SK-N-SH treated with all-trans-retinoic acid at 6 μM for 48 hours (cell line): ENCODE data around the gene PPP1R14B.
A peak's percentile ranks its signal among the peaks of the same experiment; 100 is the strongest.

Source experiments
- ARNTL ChIP-seq: fragments of 450-650 bp; formaldehyde crosslinking; IDR thresholded peaks from 2 replicates; pipeline ENCODE4 v1.5.0; 2020; ENCODE audit warnings: low read depth, mild to moderate bottlenecking, moderate library complexity, borderline replicate concordance
- CSRNP3 ChIP-seq: fragments of 250-450 bp; sonication (Bioruptor Pico); IDR thresholded peaks from 2 replicates; pipeline ENCODE4 v1.5.1; 2021; ENCODE audit warnings: mild to moderate bottlenecking, moderate library complexity
- GLIS3 ChIP-seq: fragments of 250-450 bp; sonication (Bioruptor Pico); IDR thresholded peaks from 2 replicates; pipeline ENCODE4 v1.5.0; 2020; ENCODE audit warnings: mild to moderate bottlenecking, moderate library complexity
- PATZ1 ChIP-seq: fragments of 250-450 bp; sonication (Bioruptor Pico); IDR thresholded peaks from 2 replicates; pipeline ENCODE4 v1.8.0; 2020; ENCODE audit warnings: mild to moderate bottlenecking, moderate library complexity, borderline replicate concordance
- POU6F1 ChIP-seq: fragments of 250-450 bp; sonication (Bioruptor Pico); IDR thresholded peaks from 2 replicates; pipeline ENCODE4 v1.8.0; 2021; ENCODE audit warnings: low read depth, mild to moderate bottlenecking, moderate library complexity, borderline replicate concordance
- PPARA ChIP-seq: fragments of 250-450 bp; sonication (Bioruptor Pico); IDR thresholded peaks from 2 replicates; pipeline ENCODE4 v1.5.0; 2020; ENCODE audit warnings: mild to moderate bottlenecking, borderline replicate concordance
- TOX ChIP-seq: fragments of 250-450 bp; sonication (Bioruptor Pico); IDR thresholded peaks from 2 replicates; pipeline ENCODE4 v1.8.0; 2021; ENCODE audit warnings: mild to moderate bottlenecking, moderate library complexity, borderline replicate concordance
- TSHZ2 ChIP-seq: fragments of 250-450 bp; sonication (Bioruptor Pico); IDR thresholded peaks from 2 replicates; pipeline ENCODE4 v1.5.0; 2020; ENCODE audit warnings: mild to moderate bottlenecking, moderate library complexity
- ZC3H10 ChIP-seq: fragments of 250-450 bp; sonication (Bioruptor Pico); IDR thresholded peaks from 2 replicates; pipeline ENCODE4 v1.5.1; 2021; ENCODE audit warnings: mild to moderate bottlenecking, moderate library complexity
- ZFP3 ChIP-seq: fragments of 250-450 bp; sonication (Bioruptor Pico); IDR thresholded peaks from 2 replicates; pipeline ENCODE4 v1.5.0; 2020; ENCODE audit warnings: mild to moderate bottlenecking, moderate library complexity
- ZFP30 ChIP-seq: fragments of 450-650 bp; formaldehyde crosslinking; IDR thresholded peaks from 2 replicates; pipeline ENCODE4 v1.5.0; 2022; ENCODE audit warnings: mild to moderate bottlenecking, moderate library complexity
- ZNF565 ChIP-seq: fragments of 450-650 bp; formaldehyde crosslinking; conservative IDR thresholded peaks from 2 replicates; pipeline ENCODE4 v1.5.0; 2020; ENCODE audit warnings: low read depth, mild to moderate bottlenecking, moderate library complexity

- no peak for TF ChIP-seq GLIS3 (CRISPR knock-in tag)
- no peak for TF ChIP-seq TSHZ2 (CRISPR knock-in tag)
- no peak for TF ChIP-seq CSRNP3
- no peak for TF ChIP-seq PATZ1 (CRISPR knock-in tag)
- TF ChIP-seq ZFP30 (CRISPR knock-in tag): no peak
- TF ChIP-seq ZFP3: 0 out of 2 replicates have a peak, but pooled peaks have one; percentile 29
- TF ChIP-seq PPARA (CRISPR knock-in tag): 0 out of 2 replicates have a peak, but pooled peaks have one; percentile 19
- TF ChIP-seq ZC3H10 (CRISPR knock-in tag): no peak
- no peak for TF ChIP-seq ARNTL (CRISPR knock-in tag)
- TF ChIP-seq POU6F1 (CRISPR knock-in tag): no peak
- TF ChIP-seq ZNF565 (CRISPR knock-in tag): no peak
- no peak for TF ChIP-seq TOX
Observed at GRCh38 chr11:64268025-64268892, 21.5 kb upstream of the PPP1R14B start.
